Mesodermal cell (in vitro differentiated cells): Measurements from ENCODE around the gene SPINK2.

Experiments
- H3K27ac ChIP-seq: 2 replicates; pipeline ENCODE4 v1.7.0; 2013; ENCODE audit warnings: mild to moderate bottlenecking, low read depth, low read length, moderate library complexity; ENCODE audit not compliant: severe bottlenecking
- H3K36me3 ChIP-seq: 2 replicates; pipeline ENCODE4 v1.7.1; 2013; ENCODE audit warnings: mild to moderate bottlenecking, low read length, moderate library complexity; ENCODE audit not compliant: control insufficient read depth, insufficient read depth
- H3K4me1 ChIP-seq: one replicate; pipeline ENCODE4 v1.7.1; 2013; ENCODE audit warnings: mild to moderate bottlenecking, low read length; ENCODE audit not compliant: insufficient read depth, control insufficient read depth, poor library complexity, severe bottlenecking
- H3K4me3 ChIP-seq: 2 replicates; pipeline ENCODE4 v1.7.0; 2013; ENCODE audit warnings: low read length, control low read depth, mild to moderate bottlenecking; ENCODE audit not compliant: insufficient read depth, poor library complexity, severe bottlenecking; ENCODE audit errors: extremely low read depth
- H3K9me3 ChIP-seq: 2 replicates; pipeline ENCODE4 v1.7.1; 2013; ENCODE audit warnings: mild to moderate bottlenecking, low read length, moderate library complexity; ENCODE audit not compliant: control insufficient read depth
- WGBS, 2 experiments: methylation state at CpG; one replicate each; pipeline ENCODE4 v1.1.5; 2013; ENCODE audit warnings: missing lambda C conversion rate in 2 of 2; ENCODE audit not compliant: insufficient coverage in 2 of 2; 5-methylcytosine and 5-hydroxymethylcytosine counted together

Gene SPINK2

GRCh38 chr4:56843421-56843899, 22.0 kb upstream of the SPINK2 start:
- Histone ChIP-seq H3K4me3 (no peak overlapping the region), H3K4me1 (no peaks in the 10 kb centered on the region), H3K27ac (no peak overlapping the region), H3K9me3 (no peaks in the 10 kb centered on the region), H3K36me3 (no peaks in the 10 kb centered on the region)
- 76 to 78% methylated on average over 13 of the region's 13 CpGs for WGBS, 2 experiments

DNA sequence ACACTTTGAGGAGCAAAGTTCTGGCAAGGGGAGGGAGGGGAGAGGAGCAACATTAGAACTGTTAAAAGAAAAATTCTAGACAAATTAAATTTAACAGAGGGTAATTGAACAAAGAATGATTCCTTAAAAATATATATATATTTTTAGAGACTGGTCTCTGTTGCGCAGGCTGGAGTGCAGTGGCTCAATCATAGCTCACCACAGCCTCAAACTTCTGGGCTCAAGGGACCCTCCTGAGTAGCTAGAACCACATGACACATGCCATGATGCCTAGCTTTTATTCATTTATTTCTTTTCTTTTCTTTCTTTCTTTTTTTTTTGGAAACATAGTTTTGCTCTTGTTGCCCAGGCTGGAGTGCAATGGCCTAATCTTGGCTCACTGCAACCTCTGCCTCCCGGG, 19.1 kb upstream of the SPINK2 start:
- WGBS, 2 experiments: 100% methylated on average over 1 of the region's 2 CpGs; no CpG with 5 or more reads in 1 of the 2 experiments

GRCh38 chr4:56828784-56829535, 7.5 kb upstream of the SPINK2 start:
- 100% methylated on average over 1 of the region's 1 CpG; no CpG with 5 or more reads in 1 of the 2 experiments for WGBS, 2 experiments
- Histone ChIP-seq H3K4me1 (no peaks in the 10 kb centered on the region), H3K27ac (no peak overlapping the region), H3K36me3 (no peaks in the 10 kb centered on the region), H3K4me3 (no peak overlapping the region), H3K9me3 (peaks cover 6% of the 10 kb centered on the region)

More for the DNA sequence above, 19.1 kb upstream of the SPINK2 start:
- Histone ChIP-seq H3K9me3 (no peaks in the 10 kb centered on the region), H3K36me3 (no peaks in the 10 kb centered on the region), H3K4me3 (no peak overlapping the region), H3K4me1 (no peaks in the 10 kb centered on the region), H3K27ac (no peak overlapping the region)

GRCh38 chr4:56823933-56824600, 2.6 kb upstream of the SPINK2 start:
- Histone ChIP-seq H3K36me3 (no peaks in the 10 kb centered on the region), H3K4me3 (no peak overlapping the region)

DNA sequence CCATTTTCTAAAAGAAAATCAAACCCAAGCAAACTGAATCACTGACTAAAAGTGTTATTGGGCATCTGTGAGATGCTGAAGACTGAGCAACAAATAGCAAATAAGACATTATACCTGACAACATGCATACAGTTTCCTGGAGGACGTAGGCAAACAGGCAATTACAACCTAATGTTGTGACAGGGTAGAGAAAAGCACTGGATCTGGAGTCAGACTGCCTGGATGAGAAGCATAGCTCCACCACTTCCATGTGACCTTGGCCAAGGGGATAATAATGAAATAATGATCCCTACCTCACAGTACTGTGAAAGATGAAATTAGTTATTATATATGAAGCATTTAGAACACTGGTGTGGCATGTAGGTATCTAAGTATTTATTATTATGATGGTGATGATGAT, 2.7 kb downstream of the SPINK2 start:
- Histone ChIP-seq H3K9me3 (no peaks in the 10 kb centered on the region), H3K4me1 (peaks cover 3% of the 10 kb centered on the region), H3K4me3 (no peak overlapping the region), H3K27ac (no peak overlapping the region), H3K36me3 (no peaks in the 10 kb centered on the region)
- no CpG with 5 or more reads among the region's 1 CpG for WGBS, 2 experiments

More at GRCh38 chr4:56823933-56824600, 2.6 kb upstream of the SPINK2 start:
- H3K4me1 ChIP-seq: no peaks in the 10 kb centered on the region
- H3K9me3 ChIP-seq: peaks cover 6% of the 10 kb centered on the region
- 100% methylated on average over 1 of the region's 2 CpGs for WGBS, 2 experiments
- H3K27ac ChIP-seq: no peak overlapping the region

- WGBS, 2 experiments: 53 to 100% methylated on average over 1 to 3 of the region's 5 CpGs
- H3K36me3 ChIP-seq: no peaks in the 10 kb centered on the region
- H3K27ac ChIP-seq: no peak overlapping the region
- peaks cover 3% of the 10 kb centered on the region for H3K4me1 ChIP-seq
- H3K9me3 ChIP-seq: no peaks in the 10 kb centered on the region
- no peak overlapping the region for H3K4me3 ChIP-seq
Observed at GRCh38 chr4:56817840-56818491, 3.5 kb downstream of the SPINK2 start.

DNA sequence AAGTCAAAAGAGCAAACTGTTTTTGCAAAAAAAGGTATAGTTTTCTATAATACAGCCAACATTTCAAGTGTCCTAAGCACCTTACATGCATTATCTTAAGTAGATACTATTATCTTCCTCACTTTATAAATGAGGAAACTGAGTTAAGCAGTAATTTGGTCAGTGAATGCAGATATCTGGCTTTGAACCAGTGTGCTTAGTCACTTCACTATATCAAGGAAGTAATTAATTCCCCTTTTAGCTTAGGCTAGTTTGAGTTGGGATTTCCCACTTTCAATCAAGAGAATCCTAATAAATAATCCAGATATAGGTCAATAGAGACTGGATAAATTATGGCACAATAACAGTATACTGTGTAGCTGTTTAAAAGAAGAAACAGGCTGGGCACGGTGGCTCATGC, 14.8 kb downstream of the SPINK2 start:
- Histone ChIP-seq H3K36me3 (no peaks in the 10 kb centered on the region), H3K4me3 (no peak overlapping the region), H3K4me1 (peaks cover 4% of the 10 kb centered on the region), H3K27ac (no peak overlapping the region), H3K9me3 (no peaks in the 10 kb centered on the region)
- WGBS, 2 experiments: 80% methylated on average over 1 of the region's 1 CpG; no CpG with 5 or more reads in 1 of the 2 experiments

GRCh38 chr4:56804551-56804950, 16.9 kb downstream of the SPINK2 start:
- Histone ChIP-seq H3K36me3 (no peaks in the 10 kb centered on the region), H3K9me3 (no peaks in the 10 kb centered on the region), H3K27ac (no peak overlapping the region), H3K4me3 (no peak overlapping the region), H3K4me1 (peaks cover 6% of the 10 kb centered on the region)
- 73% methylated on average over 1 of the region's 1 CpG; no CpG with 5 or more reads in 1 of the 2 experiments for whole genome bisulfite sequencing, 2 experiments

DNA sequence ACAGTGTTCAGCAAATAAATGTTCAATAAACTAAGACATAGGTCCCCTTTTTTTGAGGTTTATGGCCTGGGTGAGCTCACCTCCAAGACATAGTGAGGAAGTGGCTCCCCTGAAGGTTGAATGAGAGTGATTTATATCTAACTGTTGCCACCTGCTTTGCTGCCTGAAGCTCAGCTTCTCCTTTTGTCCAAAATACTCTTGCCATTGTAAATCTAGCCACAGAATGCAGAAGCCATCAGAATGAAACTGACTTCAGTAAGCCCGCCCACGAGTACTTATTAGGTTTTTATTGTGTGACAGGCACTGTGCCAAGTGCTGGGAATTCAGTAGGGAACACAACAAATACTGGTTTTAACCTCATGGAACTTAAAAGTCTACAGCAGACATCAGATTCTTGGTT, 18.0 kb downstream of the SPINK2 start:
- H3K36me3 ChIP-seq: no peaks in the 10 kb centered on the region
- no peak overlapping the region for H3K27ac ChIP-seq
- 77% methylated on average over 2 of the region's 2 CpGs; no CpG with 5 or more reads in 1 of the 2 experiments for WGBS, 2 experiments

DNA sequence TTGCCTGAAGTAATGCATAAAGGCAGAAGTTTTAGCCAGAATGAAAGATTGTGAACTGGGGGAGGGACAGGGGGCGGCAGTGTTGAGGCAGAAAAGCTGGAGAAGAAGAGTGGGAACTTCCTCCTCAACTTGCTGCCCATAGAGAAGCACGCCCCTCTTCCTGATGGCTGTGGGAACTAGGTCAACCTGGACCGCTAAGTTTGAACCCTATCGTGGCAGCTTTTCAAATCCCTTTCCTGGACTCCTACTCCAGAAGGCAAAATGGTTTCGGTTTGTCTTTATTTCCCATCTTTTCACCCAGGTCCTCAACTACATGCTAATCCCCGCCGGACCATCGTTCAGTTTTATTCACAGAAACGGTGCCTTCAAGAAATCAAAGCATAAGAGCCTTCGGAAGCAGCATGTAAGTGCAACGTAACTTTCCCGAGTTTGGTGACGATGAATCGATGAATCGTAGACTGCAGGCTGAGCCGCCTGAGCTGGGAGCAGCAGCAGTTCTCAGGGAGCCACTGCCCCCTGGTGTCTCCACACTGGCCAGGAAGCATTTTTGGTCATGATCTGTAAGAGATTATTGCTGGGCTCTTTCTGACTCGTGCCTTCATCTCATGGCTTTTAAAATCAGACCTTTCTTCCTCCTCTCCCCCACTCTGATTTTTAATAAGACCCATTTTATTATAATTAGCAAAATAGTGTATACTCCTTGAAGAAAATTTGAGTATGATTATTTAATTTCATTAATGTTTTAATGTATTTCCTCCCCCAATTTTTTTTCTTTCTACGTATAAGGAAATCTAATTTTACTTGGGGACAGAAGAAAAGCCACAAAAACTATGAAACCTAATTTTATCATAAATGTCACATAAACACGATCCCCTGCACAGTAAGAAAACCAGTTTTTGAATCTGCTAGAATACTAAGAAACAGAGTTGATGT, 21.4 kb downstream of the SPINK2 start:
- no peaks in the 10 kb centered on the region for H3K36me3 ChIP-seq
- peaks cover 9% of the 10 kb centered on the region for H3K4me1 ChIP-seq
- peak overlapping the region; percentile 20 for H3K27ac ChIP-seq
- no peaks in the 10 kb centered on the region for H3K9me3 ChIP-seq
- H3K4me3 ChIP-seq: peak overlapping the region; percentile 38
- WGBS, 2 experiments: 4 to 5% methylated on average over 15 to 16 of the region's 19 CpGs

More for the DNA sequence above, 18.0 kb downstream of the SPINK2 start:
- Histone ChIP-seq H3K9me3 (no peaks in the 10 kb centered on the region), H3K4me3 (no peak overlapping the region), H3K4me1 (peaks cover 9% of the 10 kb centered on the region)
